OCI-LY1 (cell line): ENCODE results near the gene EPN2.

Source experiments
- CTCF ChIP-seq: fragments of 200-600 bp; sonication (generic), shearing (Covaris generic); IDR thresholded peaks from 2 replicates; pipeline ENCODE4 v1.5.1; 2017; ENCODE audit warnings: mild to moderate bottlenecking, antibody characterized with exemption, low read length, moderate library complexity, mixed read lengths
- EZH2 ChIP-seq: fragments of 200-600 bp; sonication (generic), shearing (Covaris generic); IDR thresholded peaks from 2 replicates; pipeline ENCODE4 v1.8.0; 2017; ENCODE audit warnings: borderline replicate concordance, mixed run types, mild to moderate bottlenecking, antibody characterized with exemption, low read length, moderate library complexity, mixed read lengths

GRCh38 chr17:19385521-19385983 lies 148.4 kb downstream of the EPN2 start:
- TF ChIP-seq EZH2 = no peak
- no peak for TF ChIP-seq CTCF
